HepG2 (cell line): Measurements from ENCODE around the gene FAM118A. TPM values are rescaled to one million over a fixed set of nuclear protein-coding genes. Genes with fewer than 3 reads are reported as not detected.

ENCODE experiments used
- FOXA1 ChIP-seq, 2 experiments: fragments of 450-650 bp in 1 of 2; sonication (generic) in 1 of 2; formaldehyde crosslinking in 1 of 2; IDR thresholded peaks; 2 replicates each; pipeline versions ENCODE4 v1.4.0 to v1.6.1; 2016 to 2020; ENCODE audit warnings: missing genetic modification reagents in 1 of 2
- GABPB1 ChIP-seq: IDR thresholded peaks from 2 replicates; pipeline ENCODE4 v1.6.1; 2016; ENCODE audit warnings: mild to moderate bottlenecking, missing genetic modification reagents, moderate library complexity, missing compliant biosample characterization
- HOXA7 ChIP-seq: sonication (generic); formaldehyde crosslinking; IDR thresholded peaks from 2 replicates; pipeline ENCODE4 v1.8.1; 2022; ENCODE audit warnings: mild to moderate bottlenecking, missing genetic modification reagents, moderate library complexity
- MXD4 ChIP-seq: IDR thresholded peaks from 2 replicates; pipeline ENCODE4 v1.6.1; 2016; ENCODE audit warnings: mild to moderate bottlenecking, missing biosample characterization, missing genetic modification reagents
- NKX3-1 ChIP-seq: sonication (generic); formaldehyde crosslinking; IDR thresholded peaks from 2 replicates; pipeline ENCODE4 v1.5.0; 2020; ENCODE audit warnings: missing genetic modification reagents
- NPAS2 ChIP-seq: sonication (generic); formaldehyde crosslinking; IDR thresholded peaks from 2 replicates; pipeline ENCODE4 v1.8.0; 2022; ENCODE audit warnings: mild to moderate bottlenecking, missing genetic modification reagents, borderline replicate concordance
- NR2F1 ChIP-seq, 2 experiments: fragments of 450-650 bp in 1 of 2; formaldehyde crosslinking in 1 of 2; IDR thresholded peaks; 2 replicates each; pipeline versions ENCODE4 v1.5.0 to v1.6.1; 2016 to 2020; ENCODE audit warnings: mild to moderate bottlenecking in 1 of 2, missing compliant biosample characterization in 1 of 2, missing genetic modification reagents in 1 of 2, moderate library complexity in 1 of 2
- PAX8 ChIP-seq: sonication (generic); formaldehyde crosslinking; IDR thresholded peaks from 2 replicates; pipeline ENCODE4 v1.8.0; 2022; ENCODE audit warnings: mild to moderate bottlenecking, missing genetic modification reagents, borderline replicate concordance
- RFXANK ChIP-seq: IDR thresholded peaks from 2 replicates; pipeline ENCODE4 v1.6.1; 2016
- TBP ChIP-seq: sonication (generic); formaldehyde crosslinking; IDR thresholded peaks from 2 replicates; pipeline ENCODE4 v1.5.0; 2020; ENCODE audit warnings: missing genetic modification reagents
- ZNF138 ChIP-seq: sonication (generic); formaldehyde crosslinking; IDR thresholded peaks from 2 replicates; pipeline ENCODE4 v1.5.0; 2020; ENCODE audit warnings: mild to moderate bottlenecking, low read depth, missing genetic modification reagents
- ZNF263 ChIP-seq: sonication (generic); formaldehyde crosslinking; IDR thresholded peaks from 2 replicates; pipeline ENCODE4 v1.4.0; 2020; ENCODE audit warnings: missing genetic modification reagents
- ZNF383 ChIP-seq: sonication (generic); formaldehyde crosslinking; IDR thresholded peaks from 2 replicates; pipeline ENCODE4 v1.4.0; 2020; ENCODE audit warnings: missing genetic modification reagents, mild to moderate bottlenecking, borderline replicate concordance
- ZNF709 ChIP-seq: sonication (generic); formaldehyde crosslinking; IDR thresholded peaks from 2 replicates; pipeline ENCODE4 v1.5.0; 2020; ENCODE audit warnings: mild to moderate bottlenecking, missing genetic modification reagents
- ZSCAN25 ChIP-seq: sonication (generic); formaldehyde crosslinking; IDR thresholded peaks from 2 replicates; pipeline ENCODE4 v1.8.0; 2022; ENCODE audit warnings: mild to moderate bottlenecking, missing genetic modification reagents
- polyA plus RNA-seq, 8 experiments: library from polyadenylated mRNA; depleted of rRNA in 3 of 8; stranded (reverse) in 7 of 8; unstranded in 1 of 8; fragments of >200 nt; fragmentation: Illumina TruSeq in 4 of 8; extraction: Trizol in 4 of 8; gene quantifications; 2 replicates each; pipeline versions ENCODE4 v1.2.1 to v1.2.3, GENCODE V29; 2011 to 2016; ENCODE audit warnings: low read depth in 4 of 8, missing spikeins in 1 of 8, mixed read lengths in 1 of 8; ENCODE audit not compliant: insufficient read depth in 1 of 8
- total RNA-seq, 5 experiments: library from RNA; depleted of rRNA; stranded (reverse); fragments of >200 nt; fragmentation: Illumina TruSeq; extraction: Trizol; gene quantifications; 2 replicates each; pipeline ENCODE4 v1.2.3, GENCODE V29; 2016; ENCODE audit warnings: low read depth in 1 of 5
- TF ChIP-seq, protein P1 (sequence below): sonication (generic); formaldehyde crosslinking; IDR thresholded peaks from 2 replicates; pipeline ENCODE4 v1.5.1; 2020; ENCODE audit warnings: missing genetic modification reagents, mild to moderate bottlenecking, borderline replicate concordance
- TF ChIP-seq, protein P2 (sequence below): sonication (generic); formaldehyde crosslinking; conservative IDR thresholded peaks from 2 replicates; pipeline ENCODE4 v1.8.1; 2023; ENCODE audit warnings: missing genetic modification reagents
- TF ChIP-seq, protein P3 (sequence below), 2 experiments: sonication (generic) in 1 of 2; formaldehyde crosslinking in 1 of 2; IDR thresholded peaks; 2 replicates each; pipeline versions ENCODE4 v1.4.0 to v1.6.1; 2018 to 2020; ENCODE audit warnings: missing genetic modification reagents in 2 of 2, borderline replicate concordance in 1 of 2, low read depth in 1 of 2, mild to moderate bottlenecking in 1 of 2, missing biosample characterization in 1 of 2
- TF ChIP-seq, protein P4 (sequence below): sonication (generic); IDR thresholded peaks from 2 replicates; pipeline ENCODE4 v1.6.1; 2016; ENCODE audit warnings: low read depth, borderline replicate concordance
- TF ChIP-seq, protein P5 (sequence below): sonication (generic); formaldehyde crosslinking; IDR thresholded peaks from 2 replicates; pipeline ENCODE4 v1.5.0; 2020; ENCODE audit warnings: mild to moderate bottlenecking, missing genetic modification reagents

Gene FAM118A
- total and polyA plus RNA-seq, 2 of the 13 experiments (the other 11 are each of a cell fraction or from before 2014, with no cell fraction given), result 36.7 to 48.2 TPM

DNA sequence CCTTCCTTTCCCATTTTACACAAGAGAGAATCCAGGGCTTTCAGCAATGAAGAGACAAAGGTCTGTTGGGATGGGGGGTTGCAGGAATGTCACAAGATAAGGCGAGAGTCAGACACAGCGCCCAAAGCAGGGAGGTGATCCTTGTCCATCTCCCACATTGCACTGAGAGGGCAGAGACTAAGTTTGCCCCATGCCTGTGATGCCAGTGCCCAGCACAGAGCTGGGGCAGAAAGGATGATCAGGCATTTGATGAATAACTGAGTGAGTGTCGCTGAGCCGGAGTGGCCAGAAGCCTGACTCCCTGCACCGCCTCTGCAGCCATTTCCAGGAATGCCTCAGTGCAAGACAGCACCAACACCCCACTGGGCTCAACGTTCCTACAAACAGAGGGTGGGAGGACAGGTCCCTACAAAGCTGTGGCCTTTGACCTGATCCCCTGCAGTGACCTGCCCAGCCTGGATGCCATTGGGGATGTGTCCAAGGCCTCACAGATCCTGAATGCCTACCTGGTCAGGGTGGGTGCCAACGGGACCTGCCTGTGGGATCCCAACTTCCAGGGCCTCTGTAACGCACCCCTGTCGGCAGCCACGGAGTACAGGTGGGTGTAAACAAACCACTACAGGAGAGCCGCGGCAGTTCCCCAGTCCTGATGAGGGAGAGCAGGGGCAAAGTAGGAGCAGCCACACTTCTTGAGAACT lies 22.7 kb upstream of the FAM118A start (continued):
- TF ChIP-seq, protein P1, sequence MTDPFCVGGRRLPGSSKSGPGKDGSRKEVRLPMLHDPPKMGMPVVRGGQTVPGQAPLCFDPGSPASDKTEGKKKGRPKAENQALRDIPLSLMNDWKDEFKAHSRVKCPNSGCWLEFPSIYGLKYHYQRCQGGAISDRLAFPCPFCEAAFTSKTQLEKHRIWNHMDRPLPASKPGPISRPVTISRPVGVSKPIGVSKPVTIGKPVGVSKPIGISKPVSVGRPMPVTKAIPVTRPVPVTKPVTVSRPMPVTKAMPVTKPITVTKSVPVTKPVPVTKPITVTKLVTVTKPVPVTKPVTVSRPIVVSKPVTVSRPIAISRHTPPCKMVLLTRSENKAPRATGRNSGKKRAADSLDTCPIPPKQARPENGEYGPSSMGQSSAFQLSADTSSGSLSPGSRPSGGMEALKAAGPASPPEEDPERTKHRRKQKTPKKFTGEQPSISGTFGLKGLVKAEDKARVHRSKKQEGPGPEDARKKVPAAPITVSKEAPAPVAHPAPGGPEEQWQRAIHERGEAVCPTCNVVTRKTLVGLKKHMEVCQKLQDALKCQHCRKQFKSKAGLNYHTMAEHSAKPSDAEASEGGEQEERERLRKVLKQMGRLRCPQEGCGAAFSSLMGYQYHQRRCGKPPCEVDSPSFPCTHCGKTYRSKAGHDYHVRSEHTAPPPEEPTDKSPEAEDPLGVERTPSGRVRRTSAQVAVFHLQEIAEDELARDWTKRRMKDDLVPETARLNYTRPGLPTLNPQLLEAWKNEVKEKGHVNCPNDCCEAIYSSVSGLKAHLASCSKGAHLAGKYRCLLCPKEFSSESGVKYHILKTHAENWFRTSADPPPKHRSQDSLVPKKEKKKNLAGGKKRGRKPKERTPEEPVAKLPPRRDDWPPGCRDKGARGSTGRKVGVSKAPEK (CRISPR knock-in tag), result no peak
- no peak for TF ChIP-seq FOXA1 (IDR thresholded peaks at IDR 0.05)
- TF ChIP-seq FOXA1 (CRISPR knock-in tag; IDR thresholded peaks at IDR 0.05), result no peak; the same call in 1 of the 2 replicates
- TF ChIP-seq RFXANK, result no peak
- TF ChIP-seq NKX3-1 (CRISPR knock-in tag), result no peak
- TF ChIP-seq HOXA7 (CRISPR knock-in tag), result no peak
- 0 out of 2 replicates have a peak, but pooled peaks have one; percentile 27 for TF ChIP-seq ZNF138 (CRISPR knock-in tag)
- TF ChIP-seq, protein P2, sequence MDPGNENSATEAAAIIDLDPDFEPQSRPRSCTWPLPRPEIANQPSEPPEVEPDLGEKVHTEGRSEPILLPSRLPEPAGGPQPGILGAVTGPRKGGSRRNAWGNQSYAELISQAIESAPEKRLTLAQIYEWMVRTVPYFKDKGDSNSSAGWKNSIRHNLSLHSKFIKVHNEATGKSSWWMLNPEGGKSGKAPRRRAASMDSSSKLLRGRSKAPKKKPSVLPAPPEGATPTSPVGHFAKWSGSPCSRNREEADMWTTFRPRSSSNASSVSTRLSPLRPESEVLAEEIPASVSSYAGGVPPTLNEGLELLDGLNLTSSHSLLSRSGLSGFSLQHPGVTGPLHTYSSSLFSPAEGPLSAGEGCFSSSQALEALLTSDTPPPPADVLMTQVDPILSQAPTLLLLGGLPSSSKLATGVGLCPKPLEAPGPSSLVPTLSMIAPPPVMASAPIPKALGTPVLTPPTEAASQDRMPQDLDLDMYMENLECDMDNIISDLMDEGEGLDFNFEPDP (CRISPR knock-in tag), result 0 out of 2 replicates have a peak, but pooled peaks have one; percentile 42
- TF ChIP-seq ZNF709, result no peak
- TF ChIP-seq MXD4, result no peak
- no peak; the same call in 1 of the 2 replicates for TF ChIP-seq ZSCAN25 (CRISPR knock-in tag)
- TF ChIP-seq NR2F1 (CRISPR knock-in tag; IDR thresholded peaks at IDR 0.05), result peak in 1 of 2 experiments; percentile 40; a peak in 1 of 4 replicates
- TF ChIP-seq GABPB1 (CRISPR knock-in tag), result no peak
- TF ChIP-seq, protein P3, sequence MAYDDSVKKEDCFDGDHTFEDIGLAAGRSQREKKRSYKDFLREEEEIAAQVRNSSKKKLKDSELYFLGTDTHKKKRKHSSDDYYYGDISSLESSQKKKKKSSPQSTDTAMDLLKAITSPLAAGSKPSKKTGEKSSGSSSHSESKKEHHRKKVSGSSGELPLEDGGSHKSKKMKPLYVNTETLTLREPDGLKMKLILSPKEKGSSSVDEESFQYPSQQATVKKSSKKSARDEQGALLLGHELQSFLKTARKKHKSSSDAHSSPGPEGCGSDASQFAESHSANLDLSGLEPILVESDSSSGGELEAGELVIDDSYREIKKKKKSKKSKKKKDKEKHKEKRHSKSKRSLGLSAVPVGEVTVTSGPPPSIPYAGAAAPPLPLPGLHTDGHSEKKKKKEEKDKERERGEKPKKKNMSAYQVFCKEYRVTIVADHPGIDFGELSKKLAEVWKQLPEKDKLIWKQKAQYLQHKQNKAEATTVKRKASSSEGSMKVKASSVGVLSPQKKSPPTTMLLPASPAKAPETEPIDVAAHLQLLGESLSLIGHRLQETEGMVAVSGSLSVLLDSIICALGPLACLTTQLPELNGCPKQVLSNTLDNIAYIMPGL (CRISPR knock-in tag; IDR thresholded peaks at IDR 0.05; ENCODE audit: borderline replicate concordance in 1 of 2, low read depth in 1 of 2), result peak in 1 of 2 experiments; percentile 13; a peak in 1 of 4 replicates
- TF ChIP-seq ZNF383 (CRISPR knock-in tag), result no peak
- TF ChIP-seq ZNF263, result peak; percentile 51; the same call in 1 of the 2 replicates
- TF ChIP-seq NPAS2, result no peak
- TF ChIP-seq TBP (CRISPR knock-in tag), result no peak
- TF ChIP-seq, protein P4, sequence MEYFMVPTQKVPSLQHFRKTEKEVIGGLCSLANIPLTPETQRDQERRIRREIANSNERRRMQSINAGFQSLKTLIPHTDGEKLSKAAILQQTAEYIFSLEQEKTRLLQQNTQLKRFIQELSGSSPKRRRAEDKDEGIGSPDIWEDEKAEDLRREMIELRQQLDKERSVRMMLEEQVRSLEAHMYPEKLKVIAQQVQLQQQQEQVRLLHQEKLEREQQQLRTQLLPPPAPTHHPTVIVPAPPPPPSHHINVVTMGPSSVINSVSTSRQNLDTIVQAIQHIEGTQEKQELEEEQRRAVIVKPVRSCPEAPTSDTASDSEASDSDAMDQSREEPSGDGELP, result no peak
- TF ChIP-seq, protein P5, sequence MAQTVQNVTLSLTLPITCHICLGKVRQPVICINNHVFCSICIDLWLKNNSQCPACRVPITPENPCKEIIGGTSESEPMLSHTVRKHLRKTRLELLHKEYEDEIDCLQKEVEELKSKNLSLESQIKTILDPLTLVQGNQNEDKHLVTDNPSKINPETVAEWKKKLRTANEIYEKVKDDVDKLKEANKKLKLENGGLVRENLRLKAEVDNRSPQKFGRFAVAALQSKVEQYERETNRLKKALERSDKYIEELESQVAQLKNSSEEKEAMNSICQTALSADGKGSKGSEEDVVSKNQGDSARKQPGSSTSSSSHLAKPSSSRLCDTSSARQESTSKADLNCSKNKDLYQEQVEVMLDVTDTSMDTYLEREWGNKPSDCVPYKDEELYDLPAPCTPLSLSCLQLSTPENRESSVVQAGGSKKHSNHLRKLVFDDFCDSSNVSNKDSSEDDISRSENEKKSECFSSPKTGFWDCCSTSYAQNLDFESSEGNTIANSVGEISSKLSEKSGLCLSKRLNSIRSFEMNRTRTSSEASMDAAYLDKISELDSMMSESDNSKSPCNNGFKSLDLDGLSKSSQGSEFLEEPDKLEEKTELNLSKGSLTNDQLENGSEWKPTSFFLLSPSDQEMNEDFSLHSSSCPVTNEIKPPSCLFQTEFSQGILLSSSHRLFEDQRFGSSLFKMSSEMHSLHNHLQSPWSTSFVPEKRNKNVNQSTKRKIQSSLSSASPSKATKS, result no peak
- no peak for TF ChIP-seq PAX8 (CRISPR knock-in tag)
